GM18499 (cell line): ENCODE data around the gene ECHDC3.

Experiments
- ATAC-seq: cut with Tn5 transposase; IDR thresholded peaks from one replicate; pipeline ENCODE4 v1.9.1; 2021; ENCODE audit warnings: moderate number of reproducible peaks; ENCODE audit not compliant: insufficient read depth, unreplicated experiment

Gene ECHDC3

GRCh38 chr10:11808808-11809207 lies 66.6 kb downstream of the ECHDC3 start:
- no peak for ATAC-seq

- no peak for ATAC-seq
Observed at GRCh38 chr10:11810313-11810766, 68.2 kb downstream of the ECHDC3 start.

GRCh38 chr10:11810973-11811372 lies 68.8 kb downstream of the ECHDC3 start:
- no peak for ATAC-seq

- ATAC-seq, result no peak
Observed at GRCh38 chr10:11813177-11813576, 71.0 kb downstream of the ECHDC3 start.
